ENCODE data around the gene CCDC57.

CCDC57 gene

DNA sequence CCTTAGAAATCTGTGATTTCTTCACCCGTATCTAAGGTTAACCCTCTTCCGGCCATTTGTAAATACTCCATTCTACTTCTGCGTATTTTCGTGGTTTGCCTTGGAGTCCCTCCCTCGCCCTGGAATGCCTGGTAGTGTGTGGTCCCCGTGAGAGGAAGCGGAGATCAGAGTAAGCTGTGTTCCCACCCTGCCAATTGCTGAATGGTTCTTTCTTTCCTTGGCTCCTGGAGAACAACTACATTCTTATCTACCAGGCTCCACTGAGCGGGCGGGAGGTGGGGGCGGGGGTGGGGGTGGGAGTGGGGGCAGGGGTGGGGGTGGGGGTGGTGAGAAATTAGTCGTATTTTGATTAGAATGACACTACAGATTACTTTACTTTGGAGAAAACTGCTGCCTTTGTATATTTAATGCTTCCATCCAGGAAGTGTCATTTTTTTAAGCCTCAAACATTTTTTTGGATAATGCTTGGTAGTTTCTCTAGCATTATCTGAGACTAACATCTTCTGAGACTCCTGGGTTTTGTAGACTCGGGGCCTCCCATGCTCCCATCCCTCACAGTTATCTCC is 93.7 kb downstream of the CCDC57 start:
- no peak for DNase-seq

DNA sequence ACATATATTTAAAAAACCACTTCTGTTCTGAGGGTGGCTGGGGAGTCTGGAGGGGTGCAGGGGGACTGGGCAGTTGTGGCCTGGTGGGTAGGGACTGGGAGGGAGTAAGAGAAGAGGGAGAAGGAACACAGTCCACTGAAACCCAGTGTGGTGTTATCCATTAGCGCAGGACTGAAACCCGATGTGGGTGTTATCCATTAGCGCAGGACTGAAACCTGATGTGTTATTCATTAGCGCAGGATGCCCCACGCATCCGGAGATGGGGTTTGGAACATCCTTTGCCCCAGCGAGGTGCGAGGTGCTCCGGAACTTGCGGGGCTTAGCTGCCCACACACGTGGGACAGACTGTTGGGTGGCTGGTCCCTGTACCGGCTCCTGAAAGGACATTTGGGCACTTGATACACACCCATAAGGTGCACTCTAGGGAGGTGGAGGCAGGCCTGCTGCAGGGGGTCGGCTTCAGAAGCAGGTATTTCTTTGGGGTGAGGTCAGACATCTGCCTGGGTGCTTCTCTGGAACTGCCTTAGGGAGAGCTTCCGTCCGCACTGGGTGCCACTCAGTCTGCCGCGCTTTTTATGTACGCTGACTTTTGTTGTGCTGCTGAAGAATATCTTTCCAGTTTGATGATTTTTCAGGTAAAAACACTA is 94.4 kb downstream of the CCDC57 start:
- no peak for DNase-seq

- DNase-seq, result no peak
These were observed 95.2 kb downstream of the CCDC57 start for GRCh38 chr17:82117139-82118090.

- DNase-seq, result no peak
These were observed 96.4 kb downstream of the CCDC57 start for GRCh38 chr17:82116246-82116645.

- DNase-seq, result no peak
These were observed 97.8 kb downstream of the CCDC57 start for GRCh38 chr17:82114872-82115271.

GRCh38 chr17:82114447-82114846 is 98.2 kb downstream of the CCDC57 start:
- DNase-seq, result no peak

- DNase-seq, result no peak
These were observed 98.7 kb downstream of the CCDC57 start for GRCh38 chr17:82113941-82114340.

GRCh38 chr17:82113422-82113821 is 99.2 kb downstream of the CCDC57 start:
- DNase-seq, result no peak

GRCh38 chr17:82112914-82113311 is 99.7 kb downstream of the CCDC57 start:
- no peak for DNase-seq

- no peak for DNase-seq
These were observed 100.3 kb downstream of the CCDC57 start for GRCh38 chr17:82112181-82112913.

GRCh38 chr17:82110298-82110697 is 102.3 kb downstream of the CCDC57 start:
- DNase-seq, result no peak

DNA sequence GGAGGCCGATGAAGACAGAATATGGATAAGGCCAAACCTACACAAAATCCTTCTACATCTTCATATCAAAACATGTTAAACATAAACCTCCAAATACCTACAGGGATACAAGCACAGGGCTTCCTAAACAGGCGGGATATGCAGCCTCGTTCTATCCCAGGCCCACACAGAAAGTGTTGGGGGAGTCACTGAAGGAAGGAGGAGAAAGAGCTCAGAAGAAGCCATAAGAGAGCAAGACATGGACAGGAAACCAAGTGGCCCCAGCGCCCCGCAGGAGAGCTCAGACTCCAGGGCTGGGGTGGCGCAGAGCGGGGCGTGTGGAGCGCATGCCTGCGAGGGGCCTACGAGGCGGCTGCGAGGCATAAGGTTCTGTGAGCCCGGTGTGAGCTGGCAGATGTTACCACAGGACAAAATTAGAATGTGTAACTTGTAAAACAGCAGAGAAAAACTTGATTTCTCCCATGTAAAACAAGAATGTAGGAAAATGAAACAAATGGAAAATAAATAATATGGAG is 103.6 kb downstream of the CCDC57 start:
- no peak for DNase-seq

- no peak for DNase-seq
These were observed 104.1 kb downstream of the CCDC57 start for GRCh38 chr17:82108496-82108945.

- no peak for DNase-seq
These were observed 104.6 kb downstream of the CCDC57 start for GRCh38 chr17:82108038-82108437.

GRCh38 chr17:82107341-82107860 is 105.2 kb downstream of the CCDC57 start:
- DNase-seq, result no peak

DNA sequence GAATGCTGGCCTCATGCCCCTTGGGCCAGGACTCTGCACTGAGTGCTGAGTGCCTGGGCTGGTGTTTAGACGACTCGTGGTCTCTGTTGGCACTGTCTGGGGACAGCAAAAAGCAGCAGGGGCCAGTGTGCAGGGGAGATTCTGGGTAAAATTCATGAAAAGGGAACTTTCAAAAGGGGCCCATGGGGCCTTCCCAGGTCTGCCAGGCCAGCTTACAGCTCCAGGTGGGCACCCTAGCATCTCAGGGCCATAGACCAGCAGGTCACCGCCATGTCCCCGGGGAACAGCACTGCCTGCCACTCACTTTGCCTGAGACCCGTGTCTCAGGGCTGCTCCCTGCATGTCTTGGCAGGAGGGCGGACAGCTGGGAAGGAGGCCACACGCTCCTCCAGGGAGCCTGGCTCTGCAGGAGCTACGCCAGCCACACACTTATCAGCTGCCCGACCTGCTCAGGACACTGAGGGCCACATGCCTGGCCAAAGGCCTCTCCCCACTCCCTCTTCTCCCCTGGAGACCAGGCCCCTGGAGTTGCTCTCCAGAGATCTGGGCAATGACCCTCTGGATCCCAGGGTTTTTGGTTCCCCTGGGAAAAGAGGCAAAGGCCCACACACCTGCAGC is 105.8 kb downstream of the CCDC57 start:
- no peak for DNase-seq

DNA sequence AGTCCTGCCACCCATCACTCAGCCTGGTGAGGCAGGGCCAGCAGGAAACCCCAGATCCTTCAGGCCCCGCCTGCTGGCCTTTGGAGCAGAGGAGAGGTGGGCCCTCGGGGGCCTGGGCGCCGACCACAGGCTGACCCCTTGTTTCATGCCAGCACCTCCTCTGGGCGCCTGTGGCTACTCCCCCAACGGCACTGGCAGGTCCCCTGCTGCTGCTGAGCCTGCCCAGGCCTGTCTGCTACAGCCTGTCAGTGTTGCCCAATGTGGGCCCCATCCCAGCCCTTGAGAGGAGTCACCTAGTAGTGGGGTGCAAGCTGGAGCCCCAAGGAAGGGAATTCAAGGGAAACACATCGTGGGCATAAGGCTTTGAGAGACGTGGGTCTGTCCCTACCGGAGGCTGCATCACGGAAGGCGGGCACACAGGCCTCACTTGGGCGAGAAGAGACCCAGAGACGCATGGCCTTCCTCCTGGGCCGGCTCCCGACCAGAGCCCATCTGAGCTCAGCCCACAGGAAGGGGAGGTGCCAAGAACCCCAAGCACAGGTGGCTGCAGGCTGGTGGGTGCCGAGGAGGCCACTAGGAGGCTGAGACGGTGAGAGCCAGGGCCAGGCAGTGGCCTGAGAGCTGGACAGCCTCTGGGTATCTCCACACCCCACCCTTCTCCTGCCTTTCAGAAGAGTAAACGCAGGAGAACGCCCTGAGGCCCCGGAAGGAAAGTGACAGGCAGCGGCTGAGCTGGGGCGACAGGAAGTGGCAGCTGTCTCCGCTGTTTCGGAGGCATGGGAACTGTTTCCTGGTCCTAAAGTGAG is 106.6 kb downstream of the CCDC57 start:
- peak; percentile 46 for DNase-seq

DNA sequence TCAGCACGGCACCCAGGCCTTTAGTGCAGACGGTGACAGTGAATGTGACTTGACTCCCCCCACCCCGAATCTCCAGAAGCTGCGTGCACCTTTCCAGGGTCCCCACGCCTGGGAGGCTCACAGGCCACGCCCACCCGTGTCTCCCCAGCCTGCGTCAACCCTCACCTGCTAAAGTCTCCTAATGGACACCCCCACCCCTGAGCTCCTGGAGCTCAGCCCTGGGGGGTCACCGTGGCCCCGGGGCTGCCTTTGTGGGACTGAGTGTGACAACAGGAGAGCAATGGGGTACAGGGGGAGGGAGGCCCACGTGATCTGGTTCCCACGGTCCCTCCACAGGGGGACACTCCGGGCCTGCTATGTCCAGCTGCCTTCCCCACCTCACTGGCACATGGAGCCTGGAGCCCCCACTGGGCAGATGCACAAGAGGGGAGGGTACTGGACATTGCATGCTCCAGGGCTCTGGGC is 107.2 kb downstream of the CCDC57 start:
- DNase-seq, result no peak

GRCh38 chr17:82104797-82105416 is 107.7 kb downstream of the CCDC57 start:
- no peak for DNase-seq

Data from central memory CD4-positive, alpha-beta T cell (primary cell).